ENCODE measurements around the gene TMC1. TPM values are rescaled to one million over a fixed set of nuclear protein-coding genes. Genes with fewer than 3 reads are reported as not detected.

TMC1 gene
- total and polyA plus RNA-seq, 2 of the 8 experiments (the other 6 are each of a cell fraction or from before 2014, with no cell fraction given): 0.95 to 0.98 TPM

GRCh38 chr9:72855890-72856523 lies 334.6 kb downstream of the TMC1 start (continued):
- TF ChIP-seq CHD7 (IDR thresholded peaks at IDR 0.05; ENCODE audit: insufficient replicate concordance, low read length): no peak
- TF ChIP-seq TCF12 (IDR thresholded peaks at IDR 0.05; ENCODE audit: low read depth, low read length): no peak
- TF ChIP-seq SIN3A (conservative IDR thresholded peaks at IDR 0.05 in 1 of 2, IDR thresholded peaks at IDR 0.05 in 1 of 2; ENCODE audit: low read depth in 1 of 2, low read length in 2 of 2): no peak
- no peak for TF ChIP-seq POU5F1 (IDR thresholded peaks at IDR 0.05; ENCODE audit: low read depth, low read length)
- TF ChIP-seq CTCF (IDR thresholded peaks at IDR 0.05; ENCODE audit: control extremely low read depth in 1 of 3, insufficient read depth in 1 of 3, low read depth in 1 of 3, low read length in 3 of 3): no peak
- TF ChIP-seq FOSL1 (IDR thresholded peaks at IDR 0.05; ENCODE audit: insufficient read depth, low read depth, low read length): no peak
- TF ChIP-seq BRCA1 (IDR thresholded peaks at IDR 0.05; ENCODE audit: low read depth, low read length): no peak
- TF ChIP-seq ASH2L (IDR thresholded peaks at IDR 0.05; ENCODE audit: low read length): no peak

Measured in H1 (cell line).